Colonic mucosa (tissue), 4 donors: Measurements from ENCODE around the gene SAMD5. TPM values are rescaled to one million over a fixed set of nuclear protein-coding genes. Genes with fewer than 3 reads are reported as not detected.

Experiments used
- DNase-seq: peaks from one replicate; pipeline ENCODE4 v3.0.0-alpha.2; 2020
- H3K27ac ChIP-seq: fragments of 200-600 bp; one replicate; pipeline ENCODE4 v1.8.0; 2021
- H3K27me3 ChIP-seq: fragments of 200-600 bp; one replicate; pipeline ENCODE4 v1.8.0; 2021
- H3K36me3 ChIP-seq: fragments of 200-600 bp; one replicate; pipeline ENCODE4 v1.8.0; 2021
- H3K4me1 ChIP-seq: fragments of 200-600 bp; one replicate; pipeline ENCODE4 v1.8.0; 2021; ENCODE audit warnings: mild to moderate bottlenecking
- H3K4me3 ChIP-seq: fragments of 200-600 bp; one replicate; pipeline ENCODE4 v1.8.0; 2021
- H3K9ac ChIP-seq, 2 donors: one replicate each; pipeline ENCODE4 v1.7.0; 2013; ENCODE audit warnings: control low read depth in 2 of 2, low read depth in 2 of 2, low read length in 2 of 2
- H3K9me3 ChIP-seq: fragments of 200-600 bp; one replicate; pipeline ENCODE4 v1.8.0; 2021
- CTCF ChIP-seq: fragments of 200-600 bp; IDR thresholded peaks from one replicate; pipeline ENCODE4 v1.8.0; 2022; ENCODE audit warnings: antibody characterized with exemption, mild to moderate bottlenecking
- intact Hi-C: fragments of 100-400 bp; cut with DNase I; formaldehyde crosslinking; loops from one replicate; pipeline ENCODE4 v1.14.1; 2022
- total RNA-seq, 2 donors: library from RNA; stranded (reverse); fragmentation: NEBNext Ultra II Directional in 1 of 2; extraction: Animal tissue kit (Norgen Biotek cat#: 25700) in 1 of 2; gene quantifications; one replicate each; pipeline ENCODE4 v1.2.1, GENCODE V29; 2021
- donor health status: healthy.
- donor health status: DM: no; HTN: no; CAD: no.
- donor health status: DM: no; HTN: no; CAD: no.

SAMD5 gene
- total RNA-seq, 2 donors from 2014 or later, result 11.8 to 13.8 TPM

- Histone ChIP-seq H3K9ac (peak overlapping the region in 1 of 2 donors; percentile 30), H3K27me3 (no peaks in the 10 kb centered on the region), H3K9me3 (no peaks in the 10 kb centered on the region), H3K36me3 (no peaks in the 10 kb centered on the region), H3K4me1 (no peaks in the 10 kb centered on the region), H3K27ac (no peak overlapping the region), H3K4me3 (peak overlapping the region; percentile 83)
- DNase-seq, result peak; percentile 23
- intact Hi-C loops, result loop anchor here (10.0 kb wide), 1 partner anchor 144 kb away; no protein-coding TSS in a partner anchor
- no peak for TF ChIP-seq CTCF
Measured at GRCh38 chr6:147510929-147511590, 2.6 kb downstream of the SAMD5 start.

- DNase-seq, result no peak
- no peaks in the 10 kb centered on the region for H3K36me3 ChIP-seq
- no peak overlapping the region for H3K9ac ChIP-seq
- no peak for TF ChIP-seq CTCF
- H3K27ac ChIP-seq, result no peak overlapping the region
- H3K27me3 ChIP-seq, result no peaks in the 10 kb centered on the region
- no peaks in the 10 kb centered on the region for H3K4me1 ChIP-seq
- H3K4me3 ChIP-seq, result no peak overlapping the region
- no peaks in the 10 kb centered on the region for H3K9me3 ChIP-seq
- intact Hi-C loops, result loop anchor here (10.0 kb wide), 1 partner anchor 140 kb away; no protein-coding TSS in a partner anchor
Measured at GRCh38 chr6:147514831-147515230, 6.3 kb downstream of the SAMD5 start.

- intact Hi-C loops, result loop anchor here (10.0 kb wide), 1 partner anchor 139 kb away; no protein-coding TSS in a partner anchor
- Histone ChIP-seq H3K4me3 (no peak overlapping the region), H3K27me3 (no peaks in the 10 kb centered on the region), H3K9me3 (no peaks in the 10 kb centered on the region), H3K27ac (no peak overlapping the region), H3K36me3 (no peaks in the 10 kb centered on the region), H3K4me1 (no peaks in the 10 kb centered on the region), H3K9ac (no peak overlapping the region)
- TF ChIP-seq CTCF, result no peak
- DNase-seq, result no peak
Measured at GRCh38 chr6:147515327-147515726, 6.8 kb downstream of the SAMD5 start.

GRCh38 chr6:147522597-147522996 is 14.1 kb downstream of the SAMD5 start:
- no peak for DNase-seq
- Histone ChIP-seq H3K4me3 (no peak overlapping the region), H3K36me3 (no peaks in the 10 kb centered on the region), H3K27me3 (no peaks in the 10 kb centered on the region), H3K9me3 (no peaks in the 10 kb centered on the region), H3K27ac (no peak overlapping the region), H3K9ac (no peak overlapping the region), H3K4me1 (no peaks in the 10 kb centered on the region)
- TF ChIP-seq CTCF, result no peak
- intact Hi-C loops, result no loop called here

- H3K9ac ChIP-seq, result no peak overlapping the region
- DNase-seq, result no peak
- H3K27me3 ChIP-seq, result no peaks in the 10 kb centered on the region
- no peaks in the 10 kb centered on the region for H3K36me3 ChIP-seq
- intact Hi-C loops, result no loop called here
- H3K27ac ChIP-seq, result no peak overlapping the region
- H3K4me3 ChIP-seq, result no peak overlapping the region
- peaks cover 4% of the 10 kb centered on the region for H3K4me1 ChIP-seq
- no peak for TF ChIP-seq CTCF
- no peaks in the 10 kb centered on the region for H3K9me3 ChIP-seq
Measured at GRCh38 chr6:147525519-147526209, 17.2 kb downstream of the SAMD5 start.
